Measurements from ENCODE around the gene NOB1. TPM values are rescaled to one million over a fixed set of nuclear protein-coding genes. Genes with fewer than 3 reads are reported as not detected.

NOB1 gene
- total and polyA plus RNA-seq, 2 donors (not counting 1 experiment from before 2014, with no cell fraction given) = 42.3 to 44.9 TPM

DNA sequence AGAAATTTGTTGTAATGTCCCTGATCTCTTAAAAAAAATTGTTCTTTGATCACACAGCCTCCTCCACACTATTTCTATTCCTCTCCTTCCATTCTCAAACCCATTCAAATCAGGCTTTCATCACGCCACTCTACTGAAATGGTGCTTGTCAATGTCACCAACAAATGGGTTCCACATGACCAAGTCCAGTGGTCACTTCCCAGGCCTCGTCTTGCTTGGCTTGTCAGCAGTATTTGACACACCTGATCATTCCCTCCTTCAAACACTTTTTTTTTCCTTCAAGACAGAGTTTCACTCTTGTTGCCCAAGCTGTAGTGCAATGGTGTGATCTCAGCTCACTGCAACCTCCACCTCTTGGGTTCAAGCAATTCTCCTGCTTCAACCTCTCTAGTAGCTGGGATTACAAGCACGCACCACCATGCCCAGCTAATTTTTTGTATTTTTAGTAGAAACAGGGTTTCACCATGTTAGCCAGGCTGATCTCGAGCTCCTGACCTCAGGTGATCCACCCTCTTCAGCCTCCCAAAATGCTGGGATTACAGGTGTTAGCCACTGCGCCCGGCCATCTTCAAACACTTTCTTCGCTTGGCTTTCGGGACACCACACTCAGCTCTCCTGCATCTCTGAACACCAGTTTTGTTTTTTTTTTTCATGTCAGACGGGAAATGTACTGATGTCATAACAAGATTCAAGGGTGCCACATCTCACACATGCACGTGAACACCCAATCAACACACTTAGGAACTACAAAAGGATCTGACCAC lies 46.6 kb downstream of the NOB1 start:
- 92% methylated on average over 9 of the region's 10 CpGs for WGBS (ENCODE audit: insufficient coverage)
- no peak overlapping the region for H3K4me3 Mint-ChIP-seq

More for the DNA sequence above, 46.6 kb downstream of the NOB1 start:
- Histone ChIP-seq H3K9me3 (ENCODE audit: control extremely low read depth in 1 of 3, control insufficient read depth in 2 of 3, insufficient read depth in 1 of 3, low read length in 2 of 3) (no peaks in the 10 kb centered on the region), H3K4me3 (ENCODE audit: control extremely low read depth in 1 of 5, extremely low read depth in 1 of 5, insufficient read depth in 1 of 5, low read depth in 2 of 5, low read length in 4 of 5) (no peak overlapping the region), H3K9ac (ENCODE audit: low read length) (no peak overlapping the region), H3K79me2 (ENCODE audit: control insufficient read depth, insufficient read depth, low read length) (no peaks in the 10 kb centered on the region), H3K4me2 (replicated peaks; ENCODE audit: low read depth, low read length, poor library complexity, severe bottlenecking) (no peak overlapping the region), H2AFZ (ENCODE audit: insufficient read depth, low read depth, low read length, poor library complexity, severe bottlenecking) (no peak overlapping the region), H3K36me3 (replicated peaks in 1 of 2; ENCODE audit: control extremely low read depth in 1 of 2, control insufficient read depth in 1 of 2, extremely low read depth in 1 of 2, insufficient read depth in 2 of 2, low read length in 1 of 2) (peaks cover 1 to 7% of the 10 kb centered on the region in 2 experiments), H3K27me3 (replicated peaks in 1 of 4; ENCODE audit: control extremely low read depth in 1 of 4, control insufficient read depth in 3 of 4, insufficient read depth in 4 of 4, low read length in 3 of 4) (no peaks in the 10 kb centered on the region), H3K27ac (ENCODE audit: low read length in 2 of 2) (no peak overlapping the region), H3K4me1 (ENCODE audit: control insufficient read depth in 2 of 2, insufficient read depth in 2 of 2, low read length in 2 of 2) (no peaks in the 10 kb centered on the region), H4K20me1 (ENCODE audit: control insufficient read depth, insufficient read depth, low read length, poor library complexity, severe bottlenecking) (no peaks in the 10 kb centered on the region)
- intact Hi-C loops (cut with micrococcal nuclease) = loop anchor here (10.0 kb wide), 2 partner anchors 147 to 313 kb away; no protein-coding TSS in a partner anchor
- CTCF ChIA-PET = interaction anchor here (0.6 to 7.9 kb wide), 9 partner anchors 9 to 312 kb away, joined by 3 to 73 read pairs (median 4); partner anchors contain the start of gene NOB1
- Mint-ChIP-seq H3K4me1 (no peaks in the 10 kb centered on the region), H3K27me3 (no peaks in the 10 kb centered on the region), H3K9me3 (ENCODE audit: insufficient read depth) (no peaks in the 10 kb centered on the region), H3K27ac (no peak overlapping the region)
- ATAC-seq (ENCODE audit: low read depth) (no peak), DNase-seq (no peak)
- POLR2A ChIA-PET = interaction anchor here (0.6 kb wide), 1 partner anchor 62 kb away, joined by 4 read pairs; no protein-coding TSS in a partner anchor
- no peak for TF ChIP-seq EZH2 (IDR thresholded peaks at IDR 0.05; ENCODE audit: borderline replicate concordance, insufficient read depth, low read depth, low read length, poor library complexity, severe bottlenecking)
- TF ChIP-seq, protein P1, sequence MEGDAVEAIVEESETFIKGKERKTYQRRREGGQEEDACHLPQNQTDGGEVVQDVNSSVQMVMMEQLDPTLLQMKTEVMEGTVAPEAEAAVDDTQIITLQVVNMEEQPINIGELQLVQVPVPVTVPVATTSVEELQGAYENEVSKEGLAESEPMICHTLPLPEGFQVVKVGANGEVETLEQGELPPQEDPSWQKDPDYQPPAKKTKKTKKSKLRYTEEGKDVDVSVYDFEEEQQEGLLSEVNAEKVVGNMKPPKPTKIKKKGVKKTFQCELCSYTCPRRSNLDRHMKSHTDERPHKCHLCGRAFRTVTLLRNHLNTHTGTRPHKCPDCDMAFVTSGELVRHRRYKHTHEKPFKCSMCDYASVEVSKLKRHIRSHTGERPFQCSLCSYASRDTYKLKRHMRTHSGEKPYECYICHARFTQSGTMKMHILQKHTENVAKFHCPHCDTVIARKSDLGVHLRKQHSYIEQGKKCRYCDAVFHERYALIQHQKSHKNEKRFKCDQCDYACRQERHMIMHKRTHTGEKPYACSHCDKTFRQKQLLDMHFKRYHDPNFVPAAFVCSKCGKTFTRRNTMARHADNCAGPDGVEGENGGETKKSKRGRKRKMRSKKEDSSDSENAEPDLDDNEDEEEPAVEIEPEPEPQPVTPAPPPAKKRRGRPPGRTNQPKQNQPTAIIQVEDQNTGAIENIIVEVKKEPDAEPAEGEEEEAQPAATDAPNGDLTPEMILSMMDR (IDR thresholded peaks at IDR 0.05) = no peak

All from B cell (primary cell).